ENCODE data around the gene ADAM20.
"Not testable (repeated sequence)": the region's sequence is repeated elsewhere in the genome, so short reads cannot be mapped to it uniquely, and the experiment has no call there.

Gene ADAM20

DNA sequence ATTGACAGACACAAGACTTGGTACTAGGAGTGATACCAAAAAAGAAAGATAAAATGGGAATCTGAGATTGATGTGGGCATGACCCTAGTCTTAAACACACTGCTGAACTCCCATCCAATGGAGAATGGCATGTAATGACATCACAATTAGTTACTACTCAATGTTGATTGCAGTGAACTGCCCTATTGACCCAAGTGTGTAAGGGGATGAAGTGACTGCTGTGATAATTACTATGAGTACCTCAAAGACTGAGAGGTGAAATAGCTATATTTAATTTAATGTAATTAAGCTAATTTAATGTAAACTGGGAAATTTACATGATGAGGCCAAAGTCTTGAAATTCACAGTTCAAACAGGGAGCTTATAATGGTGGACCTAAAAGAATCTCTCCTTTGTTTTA lies at the start of gene ADAM20:
TSS of gene ADAM20 (minus strand) at position 101 of the 400 bp plus-strand sequence. CDS start 10,247 bp downstream, outside the sequence.
- DNase-seq: peak in 1 of 3 experiments; percentile 15

DNA sequence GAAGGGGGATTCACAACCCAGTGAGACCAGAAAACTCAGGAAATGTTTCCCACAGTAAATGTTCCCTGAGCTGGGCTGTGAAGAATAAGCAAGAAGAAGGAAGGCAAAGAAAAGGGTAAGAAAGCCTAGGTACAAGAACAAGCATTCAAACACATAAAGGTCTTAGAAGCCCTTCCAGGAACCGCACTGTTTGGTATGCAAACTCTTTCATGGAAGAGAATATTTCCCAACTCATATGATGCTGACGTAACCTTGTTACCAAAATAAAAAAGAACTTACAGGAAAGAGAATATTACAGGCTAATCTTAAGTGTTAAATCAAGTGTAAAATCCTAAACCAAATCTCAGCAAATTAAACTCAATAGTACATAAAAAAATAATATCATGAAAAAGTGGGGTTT lies 42.1 kb upstream of the ADAM20 start:
- no peak for DNase-seq

DNA sequence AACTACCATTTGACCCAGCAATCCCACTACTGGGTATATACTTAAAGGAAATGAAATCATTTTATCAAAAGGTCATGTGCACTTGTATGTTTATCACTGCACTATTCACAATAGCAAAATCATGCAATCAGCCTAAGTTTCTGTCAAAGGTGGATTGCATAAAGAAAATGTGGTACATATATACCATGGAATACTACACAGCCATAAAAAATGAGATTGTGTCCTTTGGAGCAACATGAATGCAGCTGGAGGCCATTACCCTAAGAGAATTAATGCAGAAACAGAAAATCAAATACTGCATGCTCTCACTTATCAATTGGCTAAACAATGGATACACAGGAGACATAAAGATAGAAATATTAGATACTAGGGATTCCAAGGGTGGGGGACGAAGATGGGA lies 38.2 kb upstream of the ADAM20 start:
- DNase-seq: no peak

DNA sequence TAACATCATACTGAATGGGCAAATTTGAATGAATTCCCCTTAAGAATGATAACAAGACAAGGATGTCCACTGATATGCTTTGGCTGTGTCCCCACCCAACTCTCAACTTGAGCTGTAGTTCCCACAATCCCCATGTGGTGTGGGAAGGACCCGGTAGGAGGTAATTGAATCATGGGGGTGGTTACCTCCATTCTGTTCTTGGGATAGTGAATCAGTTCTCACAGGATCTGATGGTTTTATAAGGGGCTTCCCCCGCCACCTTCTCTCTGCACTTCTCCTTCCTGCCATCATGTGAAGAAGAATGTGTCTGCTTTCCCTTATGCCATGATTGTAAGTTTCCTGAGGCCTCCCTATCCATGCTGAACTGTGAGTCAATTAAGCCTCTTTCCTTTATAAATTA lies 36.3 kb upstream of the ADAM20 start:
- DNase-seq: no peak

DNA sequence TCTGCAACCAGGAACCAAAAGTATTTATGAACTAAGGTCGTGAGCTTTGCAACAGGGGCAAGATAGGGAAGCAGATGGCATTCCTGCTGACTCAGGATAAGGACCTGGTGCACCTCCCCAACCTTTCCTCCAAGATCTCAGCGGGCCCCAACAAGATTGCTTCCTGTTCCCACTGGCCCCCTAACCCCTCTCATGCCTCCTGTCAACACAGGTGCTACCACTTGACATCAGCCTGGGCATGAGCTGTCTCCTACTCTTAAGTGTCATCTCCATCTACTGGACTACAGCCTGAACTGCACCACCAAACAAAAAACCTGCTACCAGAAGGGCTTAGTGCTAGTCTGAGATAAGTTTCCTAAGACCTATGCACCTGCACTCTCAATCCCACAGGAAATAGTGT lies 33.0 kb upstream of the ADAM20 start:
- DNase-seq: peak in 2 of 3 experiments; percentile 3 to 63

DNA sequence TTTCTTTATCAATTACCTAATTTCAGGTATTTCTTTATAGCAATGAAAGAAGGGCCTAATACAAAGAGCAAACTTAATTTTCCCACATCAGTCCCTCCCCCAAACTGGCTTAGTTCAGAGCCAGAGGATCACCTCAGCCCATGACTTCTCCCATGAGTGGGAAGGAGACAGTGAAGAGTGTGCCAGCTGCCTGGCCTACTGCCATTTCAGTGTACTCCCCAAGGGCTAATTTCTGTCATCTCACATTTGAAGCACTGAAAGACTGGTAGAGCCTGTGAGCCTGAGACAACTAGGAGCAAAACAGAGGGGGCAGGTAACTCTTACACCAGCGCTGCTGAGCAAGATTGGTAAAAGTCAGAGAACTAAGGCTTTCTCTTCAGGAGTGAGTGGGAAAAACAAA lies 29.1 kb upstream of the ADAM20 start:
- no peak for DNase-seq

DNA sequence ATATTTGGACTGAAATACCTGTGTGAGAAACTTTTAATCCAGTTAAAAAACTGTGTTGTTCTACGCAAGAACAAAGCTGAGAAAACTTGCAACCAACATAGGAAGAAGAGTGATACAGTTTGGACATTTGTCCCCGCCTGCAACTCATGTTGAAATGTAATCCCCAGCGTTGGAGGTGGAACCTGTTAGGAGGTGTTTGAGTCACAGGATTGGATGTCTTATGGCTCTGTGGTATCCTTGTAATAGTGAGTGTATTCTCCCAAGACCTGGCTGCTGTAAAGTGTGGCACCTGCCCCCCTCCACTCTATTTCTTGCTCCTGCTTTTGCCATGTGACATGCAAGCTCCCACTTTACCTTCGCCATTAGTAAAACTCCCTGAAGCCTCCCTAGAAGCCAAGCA lies 28.6 kb upstream of the ADAM20 start:
- no peak for DNase-seq

DNA sequence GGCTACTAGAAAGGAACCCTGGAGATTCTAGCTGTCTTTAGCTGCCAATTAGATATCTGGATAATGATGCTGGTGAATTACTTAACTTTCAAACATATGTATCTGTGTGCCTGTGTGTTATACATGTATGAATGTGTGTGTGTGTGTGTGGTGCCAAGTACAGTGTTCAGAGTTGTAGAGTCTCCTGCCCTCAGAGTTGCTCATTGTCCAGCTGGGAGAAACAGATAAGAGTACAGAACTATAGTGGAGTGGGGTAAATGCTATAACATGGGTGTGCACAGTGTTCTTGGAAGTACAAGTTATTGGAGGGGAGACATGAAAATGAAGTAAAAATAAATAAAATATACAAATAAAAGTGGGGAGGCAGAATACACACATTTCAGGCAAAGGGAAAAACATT lies 23.6 kb upstream of the ADAM20 start:
- DNase-seq: no peak

DNA sequence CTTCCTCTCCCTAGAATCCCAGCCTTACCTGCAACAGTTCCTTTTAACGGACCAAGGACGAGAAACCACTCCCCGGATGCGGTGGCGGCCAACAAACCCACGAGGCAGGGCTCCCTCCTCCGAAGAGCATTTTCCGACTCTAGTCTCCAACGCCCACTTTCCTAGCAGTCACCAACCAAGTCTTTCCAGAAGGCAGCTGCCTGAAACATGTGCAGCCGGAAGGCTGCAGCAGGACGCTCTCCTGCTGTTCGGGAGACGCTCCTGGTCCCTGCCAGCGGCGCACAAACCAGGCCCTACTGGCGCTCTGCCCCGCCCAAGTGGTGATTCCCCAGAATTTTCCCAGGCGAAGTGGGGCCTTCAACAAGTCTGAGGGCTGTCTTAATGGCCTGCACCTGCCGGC lies 21.1 kb upstream of the ADAM20 start:
- no peak for DNase-seq

DNA sequence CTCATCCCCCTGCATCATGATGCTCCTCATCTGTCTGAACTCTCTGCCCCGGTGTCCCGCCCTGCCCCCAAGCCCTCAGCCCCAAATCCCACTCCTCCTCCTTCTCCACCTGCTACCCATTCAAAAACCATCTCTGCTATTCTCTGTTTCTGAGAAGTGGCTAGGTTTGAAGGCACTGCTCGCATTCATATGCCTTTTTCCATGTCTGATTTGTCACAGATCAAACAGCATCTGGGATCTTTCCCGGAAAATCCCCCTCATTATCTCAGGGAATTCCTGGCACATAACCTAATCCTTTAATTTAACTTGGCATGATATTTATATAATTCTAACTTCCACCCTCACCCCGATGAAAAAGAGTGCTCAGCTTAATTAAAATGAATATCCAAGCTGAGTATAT lies 3.3 kb upstream of the ADAM20 start:
- DNase-seq: no peak

DNA sequence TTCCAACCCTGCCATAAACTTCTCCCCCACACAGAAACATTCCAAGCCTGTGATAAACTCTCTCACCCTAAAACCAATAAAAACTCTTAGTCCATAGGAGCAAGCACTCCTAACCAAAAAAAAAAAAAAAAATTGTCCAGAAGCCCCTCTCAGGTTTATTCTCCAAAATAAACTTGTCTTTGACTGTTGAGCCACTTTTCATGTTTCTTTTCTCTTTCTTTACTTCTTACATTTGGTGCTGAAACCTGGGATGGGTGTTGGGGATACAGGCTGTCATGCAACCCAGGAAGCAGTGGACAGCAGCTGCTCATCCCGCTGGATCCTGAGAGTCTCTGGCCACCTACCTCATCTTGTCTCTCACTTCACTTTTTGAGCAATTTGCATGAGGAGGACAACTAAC lies 2.0 kb upstream of the ADAM20 start:
- DNase-seq: no peak

DNA sequence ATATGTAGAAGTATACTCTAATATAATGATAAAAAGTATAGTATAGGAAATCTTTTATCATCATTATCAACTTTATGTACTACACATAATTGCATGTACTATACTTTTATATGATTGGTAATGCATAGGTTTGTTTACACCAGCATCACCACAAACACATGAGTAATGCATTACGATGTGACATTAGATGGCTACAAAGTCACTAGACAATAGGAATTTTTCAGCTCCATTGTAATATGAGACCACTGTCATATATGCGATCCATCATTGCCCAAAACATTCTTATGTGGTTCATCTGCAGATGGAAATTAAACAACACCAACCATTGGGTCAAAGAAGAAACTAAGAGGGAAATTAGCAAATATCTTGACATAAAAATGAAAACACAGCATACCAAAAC lies 4.4 kb downstream of the ADAM20 start:
- DNase-seq: no peak

DNA sequence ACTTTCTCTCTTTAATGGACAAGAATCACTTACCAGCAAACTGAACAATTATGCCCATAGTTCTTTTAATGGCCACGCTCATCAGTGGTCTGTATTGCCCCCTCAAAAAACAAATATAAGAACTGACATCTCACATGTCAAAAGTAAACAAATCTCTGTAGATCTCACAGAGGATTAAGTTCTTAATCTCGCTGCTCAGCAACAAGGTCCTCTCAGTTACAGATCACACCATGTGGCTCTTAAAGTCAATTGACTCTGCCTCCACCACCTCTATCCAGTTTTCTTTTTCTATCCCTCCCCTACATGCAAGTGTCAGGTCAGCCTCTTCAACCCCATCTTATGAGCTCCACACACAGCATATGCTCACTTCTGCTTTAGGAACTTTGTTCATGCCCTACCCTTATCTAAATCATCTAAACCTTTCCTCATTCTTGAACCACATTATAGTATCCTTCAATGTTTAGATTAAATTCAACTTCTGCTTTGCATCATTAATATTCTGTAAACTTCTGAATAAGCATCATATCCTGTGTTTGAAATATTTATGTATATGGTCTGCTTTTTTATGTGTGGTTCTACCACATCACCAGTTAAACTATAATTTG lies 7.2 kb downstream of the ADAM20 start:
- DNase-seq: peak in 1 of 3 experiments; percentile 33

DNA sequence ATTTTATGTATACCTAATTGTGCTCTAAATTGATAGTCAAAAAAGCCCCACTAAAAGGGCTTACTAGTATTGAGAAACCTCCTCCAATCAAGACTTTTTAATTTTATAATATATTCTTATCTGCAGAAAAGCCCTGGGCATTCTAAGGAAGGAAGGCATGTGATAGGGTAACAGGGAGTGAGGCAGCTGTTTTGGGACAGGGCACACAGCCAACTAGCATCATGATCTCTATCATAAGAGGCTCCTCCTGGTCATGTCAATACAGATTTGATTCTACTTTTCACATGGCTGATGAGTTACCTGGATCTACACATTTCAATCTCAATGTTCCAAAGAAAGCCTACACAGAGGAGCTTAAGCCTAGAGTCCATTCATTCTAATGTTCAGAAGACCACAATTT lies 9.1 kb downstream of the ADAM20 start:
- DNase-seq: no peak

DNA sequence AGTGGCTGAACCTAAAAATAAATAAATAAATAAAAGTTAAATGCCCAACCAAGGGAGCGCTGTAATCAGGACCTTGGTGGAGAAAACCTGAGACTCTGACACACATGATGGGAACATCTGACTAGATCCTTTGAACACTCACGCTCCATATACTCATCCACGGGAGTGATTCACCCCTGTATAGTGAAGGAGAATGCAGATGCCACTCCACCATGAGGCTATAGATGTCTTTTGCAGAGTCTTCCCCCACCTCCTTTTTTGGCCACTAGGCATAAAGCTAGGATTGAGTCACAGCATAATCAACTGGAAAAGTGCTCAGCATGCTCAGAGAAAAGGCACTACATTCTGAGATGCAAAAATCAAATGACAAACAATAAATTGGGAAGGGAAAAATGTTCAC lies 19.0 kb downstream of the ADAM20 start:
- no peak for DNase-seq

DNA sequence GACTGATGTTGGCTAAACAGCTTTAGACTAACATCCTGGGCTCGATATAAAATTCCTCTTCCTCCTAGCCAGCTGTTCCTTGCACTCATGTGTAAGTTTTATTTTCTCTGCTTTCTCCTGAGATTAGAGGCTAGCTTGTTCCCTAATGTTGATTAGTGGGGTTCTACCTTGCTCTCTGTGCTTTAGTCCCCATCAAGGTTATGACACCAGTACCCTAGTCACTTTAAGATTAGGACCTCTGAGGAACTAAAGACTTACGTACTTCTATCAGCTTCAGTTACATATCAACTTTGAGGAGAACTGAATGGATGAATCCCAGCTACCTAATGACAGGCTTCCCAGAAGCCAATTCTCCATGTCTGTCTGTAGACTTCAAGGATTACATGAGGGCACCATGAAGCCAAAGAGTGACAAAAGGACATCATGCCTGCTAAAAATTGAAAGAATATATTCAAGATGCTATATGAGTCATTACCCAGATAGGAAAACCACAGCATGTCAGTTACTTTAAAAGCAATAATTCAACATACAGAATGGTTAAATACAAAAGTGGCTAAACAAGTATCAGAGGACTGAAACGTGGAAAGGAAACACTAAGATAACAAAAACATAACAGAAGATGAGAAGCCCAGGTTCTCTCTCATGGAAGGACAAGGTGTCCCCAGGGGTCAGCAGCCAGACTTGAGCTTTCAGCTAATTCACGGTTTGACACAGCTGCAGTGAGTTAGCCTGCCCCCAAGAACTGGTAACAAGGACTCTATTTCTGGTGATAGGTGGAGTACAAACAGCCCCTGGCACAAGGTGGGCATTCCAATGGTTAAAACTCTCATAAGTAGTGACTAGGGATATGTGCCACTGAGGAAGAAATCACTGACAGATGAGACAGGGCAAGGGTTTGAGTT lies 20.4 kb downstream of the ADAM20 start:
- no peak for DNase-seq

DNA sequence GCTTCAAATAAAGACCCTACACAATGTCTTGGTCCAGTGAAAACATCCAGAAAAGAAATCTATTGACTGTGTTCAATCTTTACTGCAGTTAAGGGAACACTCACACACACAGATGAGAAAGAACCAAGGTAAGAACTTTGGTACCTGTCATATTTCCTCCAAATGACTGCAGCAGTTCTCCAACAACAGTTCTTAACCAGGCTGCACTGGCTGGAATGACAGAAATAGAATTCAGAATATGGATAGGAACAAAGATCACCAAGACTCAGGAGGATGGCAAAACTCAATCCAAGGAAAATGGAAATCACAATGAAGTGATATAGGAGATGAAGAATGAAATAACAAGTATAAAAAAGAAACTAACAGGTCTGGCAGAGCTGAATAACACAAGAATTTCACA lies 36.6 kb downstream of the ADAM20 start:
- DNase-seq: no peak

DNA sequence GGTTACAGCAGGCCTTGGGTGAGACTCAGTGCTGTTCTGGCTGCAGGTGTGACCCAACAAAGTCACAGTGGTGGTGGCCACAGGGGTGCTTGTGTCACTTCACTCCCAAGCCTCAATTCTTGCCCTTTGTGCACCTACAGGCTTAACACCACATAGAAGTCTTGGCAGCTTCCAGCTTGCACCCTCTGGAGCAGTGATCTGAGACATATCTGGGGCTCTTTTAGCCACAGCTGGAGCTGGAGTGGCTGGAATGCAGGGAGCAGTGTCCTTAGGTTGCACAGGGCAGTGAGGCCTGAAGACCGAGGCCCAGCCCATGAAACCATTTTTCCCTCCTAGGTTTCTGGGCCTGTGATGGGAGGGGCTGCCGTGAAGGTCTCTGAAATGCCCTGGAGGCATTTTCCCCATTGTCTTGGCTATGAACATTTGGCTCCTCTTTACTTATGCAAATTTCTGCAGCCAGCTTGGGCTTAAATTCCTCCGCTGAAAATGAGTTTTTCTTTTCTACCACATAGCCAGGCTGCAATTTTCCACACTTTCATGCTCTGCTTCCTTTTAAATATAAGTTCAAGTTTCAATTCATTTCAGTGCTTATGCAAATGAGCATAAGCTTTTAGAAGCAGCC lies 45.1 kb downstream of the ADAM20 start:
- DNase-seq: no peak

DNA sequence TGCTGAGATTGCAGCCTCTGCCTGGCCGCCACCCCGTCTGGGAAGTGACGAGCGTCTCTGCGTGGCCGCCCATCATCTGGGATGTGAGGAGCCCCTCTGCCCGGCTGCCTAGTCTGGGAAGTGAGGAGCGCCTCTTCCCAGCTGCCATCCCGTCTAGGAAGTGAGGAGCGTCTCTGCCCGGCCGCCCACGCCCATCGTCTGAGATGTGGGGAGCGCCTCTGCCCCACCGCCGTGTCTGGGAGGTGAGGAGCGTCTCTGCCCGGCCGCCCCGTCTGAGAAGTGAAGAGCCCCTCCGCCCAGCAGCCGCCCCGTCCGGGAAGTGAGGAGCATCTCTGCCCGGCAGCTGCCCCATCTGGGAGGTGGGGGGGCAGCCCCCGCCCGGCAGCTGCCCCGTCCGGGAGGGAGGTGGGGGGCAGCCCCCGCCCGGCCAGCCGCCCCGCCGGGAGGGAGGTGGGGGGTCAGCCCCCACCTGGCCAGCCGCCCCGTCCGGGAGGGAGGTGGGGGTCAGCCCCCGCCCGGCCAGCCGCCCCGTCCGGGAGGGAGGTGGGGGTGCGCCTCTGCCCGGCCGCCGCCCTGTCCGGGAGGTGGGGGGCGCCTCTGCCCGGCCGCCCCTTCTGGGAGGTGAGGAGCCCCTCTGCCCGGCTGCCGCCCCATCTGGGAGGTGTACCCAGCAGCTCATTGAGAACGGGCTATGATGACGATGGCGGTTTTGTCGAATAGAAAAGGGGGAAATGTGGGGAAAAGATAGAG lies 57.3 kb downstream of the ADAM20 start:
- not testable (repeated sequence) for DNase-seq

DNA sequence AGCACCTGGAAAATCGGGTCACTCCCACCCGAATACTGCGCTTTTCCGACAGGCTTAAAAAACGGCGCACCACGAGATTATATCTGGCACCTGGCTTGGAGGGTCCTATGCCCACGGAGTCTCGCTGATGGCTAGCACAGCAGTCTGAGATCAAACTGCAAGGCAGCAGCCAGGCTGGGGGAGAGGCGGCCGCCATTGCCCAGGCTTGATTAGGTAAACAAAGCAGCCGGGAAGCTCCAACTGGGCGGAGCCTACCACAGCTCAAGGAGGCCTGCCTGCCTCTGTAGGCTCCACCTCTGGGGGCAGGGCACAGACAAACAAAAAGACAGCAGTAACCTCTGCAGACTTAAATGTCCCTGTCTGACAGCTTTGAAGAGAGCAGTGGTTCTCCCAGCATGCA lies 59.3 kb downstream of the ADAM20 start:
- DNase-seq: not testable (repeated sequence)

DNA sequence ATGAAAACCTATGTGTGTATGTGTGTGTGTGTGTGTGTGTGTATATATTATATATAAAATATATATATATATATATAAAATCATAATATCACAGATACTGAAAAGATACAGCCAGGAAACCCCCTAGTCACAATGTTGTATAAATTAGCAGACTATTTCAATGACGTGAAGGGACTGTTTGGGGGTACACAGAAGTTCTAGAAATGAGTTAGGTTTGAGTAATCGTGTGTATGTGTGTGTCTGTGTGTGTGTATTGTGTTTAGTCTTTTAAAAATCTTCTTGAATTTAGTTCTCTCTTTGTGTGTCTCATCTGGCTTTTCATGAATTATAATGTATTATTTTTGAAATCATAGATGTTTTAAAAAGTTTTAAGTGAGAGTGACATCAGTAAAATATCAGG lies 61.0 kb downstream of the ADAM20 start:
- no peak for DNase-seq

Data from NCI-H1417 (cell line).